Skin of body (tissue), 1 donor: ENCODE results near the gene DDRGK1. TPM values are rescaled to one million over a fixed set of nuclear protein-coding genes. Genes with fewer than 3 reads are reported as not detected.

Experiments
- total RNA-seq: library from RNA; depleted of rRNA; stranded (reverse); fragments of >200 nt; gene quantifications from one replicate; pipeline ENCODE4 v1.2.3, GENCODE V29; 2014

DDRGK1 gene
- total RNA-seq, 1 donor from 2014 or later = 22.4 TPM

Other genes with a start within 250 kb of the DDRGK1 start
- gene GNRH2, start 161.1 kb downstream of the DDRGK1 start, total RNA-seq = not detected
- 21.4 TPM for gene MRPS26, start 158.6 kb downstream of the DDRGK1 start, total RNA-seq
- gene OXT, start 133.1 kb downstream of the DDRGK1 start, total RNA-seq = not detected
- gene AVP, start 120.0 kb downstream of the DDRGK1 start, total RNA-seq = not detected
- 11.4 TPM for gene FASTKD5, start 44.8 kb downstream of the DDRGK1 start, total RNA-seq
- gene UBOX5, start 44.8 kb downstream of the DDRGK1 start, total RNA-seq = 3.4 TPM
- gene LZTS3, start 31.1 kb downstream of the DDRGK1 start, total RNA-seq = 2.7 TPM
- 25.4 TPM for gene ITPA, start 4.8 kb upstream of the DDRGK1 start, total RNA-seq
- 0.59 TPM for gene SLC4A11, start 34.5 kb upstream of the DDRGK1 start, total RNA-seq
- 14.7 TPM for gene DNAAF9, start 203.0 kb upstream of the DDRGK1 start, total RNA-seq